Measurements from ENCODE around the gene DCC.

DCC gene

GRCh38 chr18:52722904-52723303 is 382.9 kb downstream of the DCC start:
- DNase-seq, result no peak
- WGBS, result no CpG with 5 or more reads among the region's 3 CpGs
- no peak overlapping the region for H2BK5ac ChIP-seq (ENCODE audit: low read depth, low read length, poor library complexity, severe bottlenecking)
- no peak overlapping the region for H2BK15ac ChIP-seq (ENCODE audit: low read depth, poor library complexity, severe bottlenecking)
- no peak overlapping the region for H2BK12ac ChIP-seq (ENCODE audit: low read length in 2 of 2)
- no peaks in the 10 kb centered on the region for H3K27me3 ChIP-seq (ENCODE audit: control insufficient read depth in 1 of 2, insufficient read depth in 1 of 2, low read length in 2 of 2)
- no peak overlapping the region for H3K4me2 ChIP-seq (ENCODE audit: low read length, poor library complexity, severe bottlenecking)
- no peak overlapping the region for H2AFZ ChIP-seq (ENCODE audit: low read depth, low read length)
- no peak overlapping the region for H3K27ac ChIP-seq (ENCODE audit: low read length, poor library complexity, severe bottlenecking)
- no peaks in the 10 kb centered on the region for H3K79me1 ChIP-seq (replicated peaks; ENCODE audit: low read length, poor library complexity, severe bottlenecking)
- H2BK120ac ChIP-seq (ENCODE audit: low read depth, low read length), result no peak overlapping the region
- no peak overlapping the region for H4K91ac ChIP-seq (ENCODE audit: low read length)
- H3K23ac ChIP-seq (ENCODE audit: low read length in 2 of 2), result no peak overlapping the region
- H3K36me3 ChIP-seq (ENCODE audit: control insufficient read depth in 1 of 2, insufficient read depth in 2 of 2, low read depth in 1 of 2, low read length in 2 of 2), result no peaks in the 10 kb centered on the region
- no peak overlapping the region for H2AK5ac ChIP-seq (ENCODE audit: low read length, severe bottlenecking)
- no peak overlapping the region for H3K9ac ChIP-seq (ENCODE audit: low read length)
- no peak overlapping the region for H3K14ac ChIP-seq (ENCODE audit: low read length in 2 of 2)
- no peak overlapping the region for H3K4ac ChIP-seq (ENCODE audit: low read depth in 1 of 2, low read length in 2 of 2)
- H3K18ac ChIP-seq (ENCODE audit: low read depth in 1 of 2, low read length in 2 of 2), result no peak overlapping the region
- no peaks in the 10 kb centered on the region for H3K4me1 ChIP-seq (ENCODE audit: control insufficient read depth, insufficient read depth, low read depth, low read length)
- no peaks in the 10 kb centered on the region for H3K9me3 ChIP-seq (ENCODE audit: control insufficient read depth, low read length)
- H4K8ac ChIP-seq (ENCODE audit: low read length), result no peak overlapping the region
- H3K4me3 ChIP-seq (ENCODE audit: insufficient read depth in 1 of 2, low read depth in 1 of 2, low read length in 2 of 2), result no peak overlapping the region

- H3K27me3 ChIP-seq (ENCODE audit: control insufficient read depth in 1 of 2, insufficient read depth in 1 of 2, low read length in 2 of 2), result no peaks in the 10 kb centered on the region
Measured at GRCh38 chr18:52723550-52723970, 383.6 kb downstream of the DCC start.

GRCh38 chr18:52730972-52731619 is 391.1 kb downstream of the DCC start:
- H3K36me3 ChIP-seq (ENCODE audit: control insufficient read depth in 1 of 2, insufficient read depth in 2 of 2, low read depth in 1 of 2, low read length in 2 of 2), result no peaks in the 10 kb centered on the region
- H2BK120ac ChIP-seq (ENCODE audit: low read depth, low read length), result no peak overlapping the region
- no peak overlapping the region for H3K4ac ChIP-seq (ENCODE audit: low read depth in 1 of 2, low read length in 2 of 2)
- no peak overlapping the region for H3K27ac ChIP-seq (ENCODE audit: low read length, poor library complexity, severe bottlenecking)
- no peak overlapping the region for H3K14ac ChIP-seq (ENCODE audit: low read length in 2 of 2)
- H3K9me3 ChIP-seq (ENCODE audit: control insufficient read depth, low read length), result no peaks in the 10 kb centered on the region
- no peak overlapping the region for H2BK5ac ChIP-seq (ENCODE audit: low read depth, low read length, poor library complexity, severe bottlenecking)
- H2BK12ac ChIP-seq (ENCODE audit: low read length in 2 of 2), result no peak overlapping the region
- H3K4me1 ChIP-seq (ENCODE audit: control insufficient read depth, insufficient read depth, low read depth, low read length), result no peaks in the 10 kb centered on the region
- H4K8ac ChIP-seq (ENCODE audit: low read length), result no peak overlapping the region
- no peak overlapping the region for H3K4me2 ChIP-seq (ENCODE audit: low read length, poor library complexity, severe bottlenecking)
- no peak overlapping the region for H4K91ac ChIP-seq (ENCODE audit: low read length)
- no peaks in the 10 kb centered on the region for H3K27me3 ChIP-seq (ENCODE audit: control insufficient read depth in 1 of 2, insufficient read depth in 1 of 2, low read length in 2 of 2)
- H3K18ac ChIP-seq (ENCODE audit: low read depth in 1 of 2, low read length in 2 of 2), result no peak overlapping the region
- no peak overlapping the region for H3K23ac ChIP-seq (ENCODE audit: low read length in 2 of 2)
- H2BK15ac ChIP-seq (ENCODE audit: low read depth, poor library complexity, severe bottlenecking), result no peak overlapping the region
- H2AFZ ChIP-seq (ENCODE audit: low read depth, low read length), result no peak overlapping the region
- H3K9ac ChIP-seq (ENCODE audit: low read length), result no peak overlapping the region
- no peak for DNase-seq
- no peak overlapping the region for H2AK5ac ChIP-seq (ENCODE audit: low read length, severe bottlenecking)
- H3K4me3 ChIP-seq (ENCODE audit: insufficient read depth in 1 of 2, low read depth in 1 of 2, low read length in 2 of 2), result no peak overlapping the region
- no peaks in the 10 kb centered on the region for H3K79me1 ChIP-seq (replicated peaks; ENCODE audit: low read length, poor library complexity, severe bottlenecking)
- WGBS, result 79% methylated on average over 3 of the region's 3 CpGs

More at GRCh38 chr18:52723550-52723970, 383.6 kb downstream of the DCC start:
- Histone ChIP-seq H2BK5ac (ENCODE audit: low read depth, low read length, poor library complexity, severe bottlenecking) (no peak overlapping the region), H2BK15ac (ENCODE audit: low read depth, poor library complexity, severe bottlenecking) (no peak overlapping the region), H2AK5ac (ENCODE audit: low read length, severe bottlenecking) (no peak overlapping the region), H3K23ac (ENCODE audit: low read length in 2 of 2) (no peak overlapping the region), H2BK12ac (ENCODE audit: low read length in 2 of 2) (no peak overlapping the region), H3K4ac (ENCODE audit: low read depth in 1 of 2, low read length in 2 of 2) (no peak overlapping the region), H3K4me2 (ENCODE audit: low read length, poor library complexity, severe bottlenecking) (no peak overlapping the region), H3K9me3 (ENCODE audit: control insufficient read depth, low read length) (no peaks in the 10 kb centered on the region), H2AFZ (ENCODE audit: low read depth, low read length) (no peak overlapping the region), H3K14ac (ENCODE audit: low read length in 2 of 2) (no peak overlapping the region), H3K27ac (ENCODE audit: low read length, poor library complexity, severe bottlenecking) (no peak overlapping the region), H3K4me3 (ENCODE audit: insufficient read depth in 1 of 2, low read depth in 1 of 2, low read length in 2 of 2) (no peak overlapping the region), H4K91ac (ENCODE audit: low read length) (no peak overlapping the region), H3K4me1 (ENCODE audit: control insufficient read depth, insufficient read depth, low read depth, low read length) (no peaks in the 10 kb centered on the region), H4K8ac (ENCODE audit: low read length) (no peak overlapping the region), H3K18ac (ENCODE audit: low read depth in 1 of 2, low read length in 2 of 2) (no peak overlapping the region), H3K36me3 (ENCODE audit: control insufficient read depth in 1 of 2, insufficient read depth in 2 of 2, low read depth in 1 of 2, low read length in 2 of 2) (no peaks in the 10 kb centered on the region), H3K9ac (ENCODE audit: low read length) (no peak overlapping the region), H2BK120ac (ENCODE audit: low read depth, low read length) (no peak overlapping the region), H3K79me1 (replicated peaks; ENCODE audit: low read length, poor library complexity, severe bottlenecking) (no peaks in the 10 kb centered on the region)
- DNase-seq, result no peak
- WGBS, result 11% methylated on average over 1 of the region's 3 CpGs

- 82% methylated on average over 3 of the region's 5 CpGs for WGBS
- Histone ChIP-seq H2BK15ac (ENCODE audit: low read depth, poor library complexity, severe bottlenecking) (no peak overlapping the region), H2AFZ (ENCODE audit: low read depth, low read length) (no peak overlapping the region), H3K4ac (ENCODE audit: low read depth in 1 of 2, low read length in 2 of 2) (no peak overlapping the region), H3K4me3 (ENCODE audit: insufficient read depth in 1 of 2, low read depth in 1 of 2, low read length in 2 of 2) (no peak overlapping the region), H3K4me1 (ENCODE audit: control insufficient read depth, insufficient read depth, low read depth, low read length) (no peaks in the 10 kb centered on the region), H3K27me3 (ENCODE audit: control insufficient read depth in 1 of 2, insufficient read depth in 1 of 2, low read length in 2 of 2) (no peaks in the 10 kb centered on the region), H2AK5ac (ENCODE audit: low read length, severe bottlenecking) (no peak overlapping the region), H3K23ac (ENCODE audit: low read length in 2 of 2) (no peak overlapping the region), H3K27ac (ENCODE audit: low read length, poor library complexity, severe bottlenecking) (no peak overlapping the region), H3K18ac (ENCODE audit: low read depth in 1 of 2, low read length in 2 of 2) (no peak overlapping the region), H3K4me2 (ENCODE audit: low read length, poor library complexity, severe bottlenecking) (no peak overlapping the region), H3K9me3 (ENCODE audit: control insufficient read depth, low read length) (no peaks in the 10 kb centered on the region), H2BK12ac (ENCODE audit: low read length in 2 of 2) (no peak overlapping the region), H2BK120ac (ENCODE audit: low read depth, low read length) (no peak overlapping the region), H3K79me1 (replicated peaks; ENCODE audit: low read length, poor library complexity, severe bottlenecking) (no peaks in the 10 kb centered on the region), H3K14ac (ENCODE audit: low read length in 2 of 2) (no peak overlapping the region), H3K36me3 (ENCODE audit: control insufficient read depth in 1 of 2, insufficient read depth in 2 of 2, low read depth in 1 of 2, low read length in 2 of 2) (no peaks in the 10 kb centered on the region), H4K8ac (ENCODE audit: low read length) (no peak overlapping the region), H4K91ac (ENCODE audit: low read length) (no peak overlapping the region), H3K9ac (ENCODE audit: low read length) (no peak overlapping the region), H2BK5ac (ENCODE audit: low read depth, low read length, poor library complexity, severe bottlenecking) (no peak overlapping the region)
- no peak for DNase-seq
Measured at GRCh38 chr18:52738946-52739345, 398.9 kb downstream of the DCC start.

Data from mesenchymal stem cell (in vitro differentiated cells and primary cell).